GM21786 (cell line): Measurements from ENCODE around the gene MARVELD1.

ENCODE experiments used
- ATAC-seq: cut with Tn5 transposase; IDR thresholded peaks from one replicate; pipeline ENCODE4 v1.9.1; 2021; ENCODE audit not compliant: unreplicated experiment

Gene MARVELD1

DNA sequence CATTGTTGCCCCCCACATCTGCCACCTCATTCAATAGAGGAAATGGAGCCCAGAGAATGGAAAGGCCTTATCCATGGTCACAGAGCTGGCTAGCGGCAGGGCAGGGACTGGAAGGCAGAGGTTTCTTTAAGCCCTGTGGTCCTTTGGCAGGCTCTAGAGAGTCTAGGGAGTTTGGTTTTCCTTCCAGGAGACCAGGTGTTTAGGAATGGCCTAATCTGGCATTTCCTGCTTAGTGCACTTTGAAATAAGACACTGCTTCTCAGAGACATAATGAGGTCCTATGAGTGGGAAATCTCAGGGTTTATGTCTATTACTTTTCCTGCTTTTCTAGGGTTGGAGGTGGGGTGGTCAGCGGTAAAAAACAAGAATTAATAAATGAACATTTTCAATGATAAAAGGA is 6.1 kb downstream of the MARVELD1 start:
- ATAC-seq: no peak

DNA sequence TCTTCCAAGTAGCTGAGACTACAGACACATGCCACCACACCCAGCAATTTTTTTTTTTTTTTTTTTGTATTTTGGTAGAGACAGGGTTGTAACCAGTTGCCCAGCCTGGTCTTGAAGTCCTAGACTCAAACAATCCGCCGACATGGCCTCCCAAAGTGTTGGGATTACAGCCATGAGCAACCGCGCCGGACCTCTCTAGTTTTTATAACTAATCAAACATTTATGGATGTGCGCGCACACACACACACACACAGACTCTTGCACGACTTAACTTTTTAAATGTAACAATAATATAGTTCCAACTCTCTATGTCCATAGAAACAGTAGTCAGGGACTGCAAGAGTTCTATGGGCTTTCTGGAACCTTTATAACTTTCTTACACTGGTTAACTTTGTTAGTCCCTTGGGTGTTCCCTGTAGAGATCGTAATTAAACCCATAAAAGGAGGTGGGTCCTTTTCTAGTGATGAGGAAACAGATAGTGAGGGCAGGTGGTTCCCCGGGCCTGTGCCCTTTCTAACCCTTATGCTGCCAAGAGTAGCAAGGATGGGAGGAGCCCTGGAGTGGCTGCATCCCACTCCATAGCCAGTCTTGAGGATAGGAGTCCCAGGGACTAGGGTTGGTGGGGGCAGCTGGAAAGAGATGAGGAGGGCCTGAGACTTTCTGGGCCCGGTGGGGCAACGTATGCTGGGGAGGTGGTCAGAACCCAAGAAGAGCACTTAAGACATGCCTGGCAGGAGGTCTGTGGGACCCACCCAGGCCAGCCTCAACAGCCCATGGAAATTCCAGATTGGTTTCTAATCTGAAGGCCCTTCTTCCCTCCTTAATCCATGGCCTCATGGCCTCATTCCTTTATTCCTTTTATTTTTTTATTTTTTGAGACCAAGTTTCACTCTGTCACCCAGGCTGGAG is 8.6 kb downstream of the MARVELD1 start:
- no peak for ATAC-seq

DNA sequence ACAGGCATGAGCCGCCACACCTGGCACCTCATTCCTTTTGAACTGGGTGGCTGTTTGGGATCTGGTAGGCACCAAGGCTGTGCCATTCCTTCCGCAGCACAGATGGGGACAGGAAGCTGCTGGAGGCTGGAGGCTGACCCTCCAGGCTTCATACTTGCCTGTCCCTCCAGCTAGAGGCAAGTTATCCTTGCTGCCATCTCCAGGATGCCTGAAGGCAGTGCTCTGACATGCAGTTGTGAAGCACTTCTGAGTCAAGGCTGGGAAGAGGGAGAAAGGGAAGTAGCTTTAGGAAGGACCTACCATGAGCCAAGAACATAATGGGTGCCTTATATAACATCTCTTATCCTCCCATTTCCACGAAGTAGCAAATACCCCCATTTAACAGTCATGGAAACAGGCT is 9.5 kb downstream of the MARVELD1 start:
- ATAC-seq: no peak

DNA sequence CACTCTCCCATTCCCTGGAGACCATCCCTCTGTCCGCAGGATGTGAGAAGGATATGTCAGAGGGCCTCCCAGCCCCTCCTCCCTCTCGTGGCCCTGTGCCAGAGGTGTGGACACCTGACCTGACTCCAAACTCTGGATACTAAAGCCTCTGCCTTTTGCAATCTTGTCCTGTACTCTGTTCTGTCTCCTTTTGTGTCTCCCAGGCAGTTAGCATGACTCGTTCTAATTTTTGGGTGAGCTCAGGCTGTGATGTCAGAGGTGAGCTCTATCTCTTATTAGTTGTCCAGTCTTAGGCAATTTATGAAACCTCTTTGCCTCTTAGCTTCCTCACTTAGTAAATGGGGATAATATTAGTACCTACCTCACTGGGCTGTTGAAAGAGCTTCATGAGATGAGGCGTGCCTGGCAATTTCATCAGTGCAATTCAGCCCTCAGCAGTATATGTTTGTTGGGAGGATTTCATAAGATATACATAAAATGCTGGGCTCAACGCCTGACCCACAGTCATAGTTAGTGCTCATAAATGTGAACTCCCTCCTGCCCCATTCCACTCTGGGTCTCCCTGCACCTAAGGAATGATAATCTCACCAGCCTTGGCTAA is 10.9 kb downstream of the MARVELD1 start:
- no peak for ATAC-seq

DNA sequence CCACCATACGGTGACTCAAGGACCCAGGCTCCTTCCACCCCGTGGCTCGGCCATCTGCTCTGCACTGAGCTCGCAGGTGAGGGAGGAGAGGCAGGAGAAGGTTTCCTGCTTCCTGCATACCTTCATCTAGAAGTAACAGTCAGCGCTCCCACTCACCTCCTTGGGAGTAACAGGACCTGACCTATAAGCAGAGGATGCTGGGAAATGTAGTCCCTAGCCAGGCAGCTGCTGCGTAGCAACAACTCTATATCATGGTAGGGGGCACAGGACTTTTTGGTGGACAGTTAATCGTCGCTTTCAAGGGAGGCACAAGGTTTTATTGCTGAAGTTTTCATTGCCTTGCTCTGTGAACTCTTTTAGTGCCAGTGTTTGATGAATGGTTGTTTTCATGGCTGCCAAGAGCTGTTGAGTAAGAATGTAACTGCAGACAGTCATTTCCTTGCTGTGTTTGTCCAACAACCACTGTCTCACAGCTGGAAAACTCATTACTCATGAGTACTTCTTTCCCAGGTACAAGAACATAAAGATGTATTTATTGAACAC is 13.2 kb downstream of the MARVELD1 start:
- no peak for ATAC-seq

DNA sequence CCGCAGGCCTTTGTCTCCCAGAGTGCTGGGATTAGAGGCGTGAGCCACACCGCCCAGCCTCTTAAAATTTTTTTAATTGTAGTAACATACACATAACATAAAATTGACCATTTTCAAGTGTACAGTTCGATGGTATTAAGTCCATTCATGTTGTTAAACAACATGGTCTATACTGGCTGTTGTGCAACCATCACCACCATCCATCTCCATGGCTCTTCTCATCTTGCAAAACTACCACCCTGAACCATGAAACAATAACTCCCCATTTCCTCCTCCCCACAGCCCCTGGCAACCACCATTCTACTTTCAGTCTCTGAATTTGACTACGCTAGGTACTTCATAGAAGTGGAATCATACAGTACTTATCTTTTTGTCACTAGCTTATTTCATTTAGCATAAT is 15.5 kb downstream of the MARVELD1 start:
- ATAC-seq: no peak

DNA sequence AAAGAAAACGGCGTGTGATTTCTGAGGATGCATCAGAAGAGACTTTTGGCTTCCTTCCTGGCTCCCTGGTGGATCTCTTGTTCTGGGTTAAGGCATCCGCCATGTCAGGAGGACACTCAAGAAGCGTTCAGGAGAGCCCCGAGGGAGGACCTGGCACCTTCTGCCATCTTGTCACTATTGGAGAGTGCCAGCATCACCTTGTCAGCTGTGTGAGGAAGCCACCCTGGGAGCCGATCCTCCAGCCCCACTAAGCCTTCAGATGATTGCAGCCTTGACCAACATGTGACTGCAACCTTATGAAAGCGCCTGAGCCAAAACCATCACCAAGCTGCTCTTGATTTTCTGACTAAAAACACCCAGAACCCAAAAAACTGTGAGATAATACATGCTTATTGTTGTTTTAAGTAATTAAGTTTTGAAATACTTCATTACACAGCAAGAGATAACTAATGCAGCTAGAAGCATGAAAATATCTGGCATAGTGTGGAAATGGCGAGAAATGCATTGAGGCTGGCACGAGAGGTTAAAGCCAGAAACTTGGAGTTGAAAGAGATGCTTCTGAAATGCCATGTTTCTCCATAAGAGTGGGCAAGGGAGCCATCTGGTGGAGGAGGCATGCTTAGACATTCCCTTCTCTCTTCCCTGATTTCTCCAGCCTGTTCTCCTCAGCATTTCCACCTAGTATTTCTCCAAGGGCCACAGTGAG is 18.0 kb downstream of the MARVELD1 start:
- ATAC-seq: no peak

DNA sequence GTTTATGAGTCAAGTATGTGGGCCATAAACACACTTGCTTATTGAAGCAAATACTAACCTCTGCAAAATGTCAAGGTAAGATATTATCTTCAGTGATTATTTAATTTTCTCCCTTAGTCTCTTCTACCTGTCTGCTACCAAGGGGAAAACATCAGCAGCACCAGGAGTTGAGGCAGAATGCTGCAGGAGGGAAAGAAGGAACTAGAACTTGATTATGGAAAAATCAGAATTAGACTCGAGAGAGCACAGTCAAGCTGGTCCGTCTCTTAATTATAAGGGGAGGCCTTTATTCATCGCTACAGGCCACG is 18.5 kb downstream of the MARVELD1 start:
- ATAC-seq: no peak

DNA sequence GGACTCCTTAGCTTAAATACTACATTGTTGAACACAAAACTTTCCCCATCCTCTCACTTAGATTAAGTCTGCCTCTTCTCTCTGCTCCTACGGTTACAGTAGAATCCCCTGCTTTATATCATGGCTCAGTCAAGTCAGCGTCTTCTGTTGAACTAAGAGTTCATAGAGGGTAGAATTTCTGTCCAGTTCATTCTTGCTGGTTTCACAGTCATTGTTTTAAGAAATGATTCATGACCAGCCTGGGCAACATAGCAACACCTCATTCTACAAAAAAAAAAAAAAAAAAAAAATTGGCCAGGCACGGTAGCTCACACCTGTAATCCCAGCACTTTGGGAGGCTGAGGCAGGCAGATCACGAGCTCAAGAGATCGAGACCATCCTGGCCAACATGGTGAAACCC is 19.7 kb downstream of the MARVELD1 start:
- ATAC-seq: no peak

DNA sequence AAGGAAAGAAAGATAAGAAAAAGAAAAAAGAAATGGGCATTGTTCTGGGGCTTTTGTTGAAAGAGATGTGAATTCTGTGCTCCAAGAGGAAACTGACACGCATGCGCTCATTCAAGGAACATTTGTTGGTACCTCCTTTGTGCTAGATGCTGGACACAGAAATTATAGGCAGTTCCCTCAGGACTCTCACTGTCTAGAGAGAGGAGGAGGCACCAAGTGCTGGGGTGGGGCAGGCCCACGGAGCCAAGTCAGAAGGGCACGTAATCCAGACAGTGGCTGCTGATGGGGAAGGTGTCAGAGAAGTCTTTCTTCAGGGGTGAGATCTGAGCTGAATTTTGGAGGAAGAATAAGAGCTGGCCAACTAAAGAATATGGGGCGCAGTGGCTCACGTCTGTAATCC is 20.5 kb downstream of the MARVELD1 start:
- no peak for ATAC-seq

DNA sequence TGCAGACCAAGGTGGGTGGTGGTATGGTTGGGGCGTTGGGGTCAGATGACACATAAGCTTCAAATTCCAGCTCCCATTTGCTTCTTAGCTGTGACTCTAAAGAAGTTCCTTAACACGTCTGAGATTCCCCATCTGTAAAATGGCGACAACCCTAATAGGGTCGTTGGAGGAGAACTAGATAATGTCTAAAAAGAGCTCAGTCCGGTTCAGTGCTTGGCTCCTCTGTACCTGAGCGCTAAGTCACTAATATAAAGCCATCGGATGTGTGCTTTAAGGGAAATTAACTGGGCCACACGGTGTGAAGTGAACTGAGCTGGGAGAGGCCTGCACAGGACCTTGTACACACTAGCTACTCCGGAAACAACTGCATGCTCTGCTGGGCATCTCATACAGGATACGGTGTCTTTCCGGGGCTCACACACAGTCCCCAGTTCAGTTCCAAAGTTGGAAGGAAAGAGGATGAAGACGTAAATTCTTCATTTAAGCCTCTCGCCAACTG is 22.9 kb downstream of the MARVELD1 start:
- ATAC-seq: peak; percentile 21

DNA sequence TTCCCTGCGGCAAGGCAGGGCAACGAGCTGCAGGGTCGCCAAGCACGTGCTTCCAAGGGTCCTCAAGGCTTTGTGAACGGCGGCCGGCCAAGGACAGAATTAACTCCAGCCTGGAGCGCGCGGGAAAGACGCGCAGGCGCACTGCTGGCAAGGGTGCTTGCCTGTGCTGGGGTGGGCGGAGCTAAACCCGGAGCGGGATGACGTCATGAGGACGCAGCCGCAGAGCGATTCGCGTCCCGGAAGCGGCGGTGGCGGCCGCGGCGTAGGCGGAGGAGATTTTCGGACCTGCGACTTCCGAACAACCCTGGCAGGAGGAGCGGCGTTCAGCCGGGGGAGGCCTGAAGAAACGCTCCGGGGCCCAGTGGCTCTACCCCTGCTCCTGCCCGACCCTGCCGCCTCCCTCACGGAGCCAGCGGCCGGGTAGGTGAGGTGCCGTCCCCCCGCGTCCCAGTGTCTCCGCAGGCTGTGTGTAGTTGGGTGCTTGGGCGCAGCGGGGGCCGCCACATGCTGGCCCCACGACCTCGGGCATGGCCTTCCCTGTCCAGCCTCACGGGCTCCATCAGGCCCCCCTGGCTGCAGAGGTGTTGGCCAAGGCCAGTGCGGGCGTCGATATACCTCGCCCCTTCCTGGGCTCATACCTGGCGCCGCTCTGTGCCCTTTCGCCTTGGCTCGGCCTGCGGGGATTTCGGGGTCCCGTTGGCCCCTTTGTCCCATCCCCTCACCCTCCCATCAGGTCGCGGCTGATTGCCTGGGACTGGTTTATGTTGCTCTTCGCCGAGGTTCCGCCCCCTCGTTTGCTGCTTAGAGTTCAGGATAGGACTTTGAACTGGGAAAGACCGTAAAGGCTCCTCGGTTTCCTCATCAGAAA is 23.6 kb downstream of the MARVELD1 start, which contains the start of gene ZFYVE27:
TSS of gene ZFYVE27 (plus strand) at position 227 of the 868 bp plus-strand sequence. CDS start 1,350 bp downstream, outside the sequence.
- ATAC-seq: peak; percentile 82

DNA sequence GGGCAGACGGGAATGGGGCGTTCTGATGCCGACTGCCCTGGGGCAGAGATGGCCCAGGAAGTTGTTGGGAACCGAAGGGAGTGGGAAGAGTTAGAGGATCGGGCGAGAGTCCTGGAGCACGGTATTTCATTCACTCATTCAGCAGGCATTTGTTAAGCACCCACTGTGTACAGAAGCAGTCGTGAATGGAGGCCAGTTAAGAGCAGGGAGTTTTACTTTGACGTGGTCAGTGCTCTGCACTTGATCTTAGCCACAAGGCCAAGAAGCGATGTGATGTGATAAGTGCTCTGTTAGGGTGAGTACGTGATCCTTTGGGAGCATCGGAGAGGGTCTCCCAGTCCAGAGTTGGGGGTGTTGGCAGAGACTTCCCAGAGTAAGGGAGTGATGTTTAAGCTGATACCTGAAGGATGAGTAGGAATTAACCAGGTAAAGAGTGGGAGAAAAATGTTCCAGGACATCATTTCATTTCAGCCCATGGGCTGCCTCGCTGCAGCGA is 24.3 kb downstream of the MARVELD1 start:
- peak; percentile 19 for ATAC-seq

DNA sequence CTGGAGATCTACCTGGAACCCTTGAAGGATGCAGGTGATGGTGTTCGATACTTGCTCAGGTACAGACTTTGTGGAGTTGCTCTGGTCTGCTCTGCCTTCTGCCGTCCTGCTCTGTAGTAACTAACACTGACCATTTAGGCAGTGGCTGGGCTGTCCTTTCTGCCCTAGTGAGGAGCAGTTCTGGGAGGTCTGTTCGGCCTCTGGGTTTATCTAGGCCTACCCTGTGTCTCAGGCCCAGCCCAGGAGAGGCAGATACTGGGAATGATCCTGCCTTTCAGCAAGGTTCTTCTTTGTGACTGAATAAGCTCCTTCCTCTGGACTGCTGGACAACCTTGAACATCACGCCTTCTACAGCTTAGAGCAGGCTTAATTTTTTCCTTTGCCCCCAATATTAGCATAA is 25.1 kb downstream of the MARVELD1 start:
- ATAC-seq: no peak

DNA sequence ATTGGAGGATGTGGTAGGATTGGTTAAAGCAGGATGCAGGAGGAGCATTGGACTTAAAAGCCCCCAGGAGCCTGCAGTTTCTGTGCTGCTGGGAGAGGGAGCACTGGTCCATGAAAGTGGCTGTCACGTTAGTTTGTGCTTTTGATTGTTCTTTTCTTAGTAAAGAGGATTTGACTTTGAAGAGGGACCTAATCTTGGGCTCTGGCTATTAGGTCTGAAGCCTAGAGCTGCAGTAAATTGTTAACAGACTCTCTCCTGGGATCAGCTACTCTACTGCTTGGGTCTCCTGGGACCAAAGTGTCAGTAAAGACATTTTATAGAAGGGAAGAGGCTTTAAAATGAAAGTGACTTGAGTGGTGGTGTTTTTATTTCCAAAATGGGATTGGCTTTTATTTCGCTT is 27.1 kb downstream of the MARVELD1 start:
- no peak for ATAC-seq

DNA sequence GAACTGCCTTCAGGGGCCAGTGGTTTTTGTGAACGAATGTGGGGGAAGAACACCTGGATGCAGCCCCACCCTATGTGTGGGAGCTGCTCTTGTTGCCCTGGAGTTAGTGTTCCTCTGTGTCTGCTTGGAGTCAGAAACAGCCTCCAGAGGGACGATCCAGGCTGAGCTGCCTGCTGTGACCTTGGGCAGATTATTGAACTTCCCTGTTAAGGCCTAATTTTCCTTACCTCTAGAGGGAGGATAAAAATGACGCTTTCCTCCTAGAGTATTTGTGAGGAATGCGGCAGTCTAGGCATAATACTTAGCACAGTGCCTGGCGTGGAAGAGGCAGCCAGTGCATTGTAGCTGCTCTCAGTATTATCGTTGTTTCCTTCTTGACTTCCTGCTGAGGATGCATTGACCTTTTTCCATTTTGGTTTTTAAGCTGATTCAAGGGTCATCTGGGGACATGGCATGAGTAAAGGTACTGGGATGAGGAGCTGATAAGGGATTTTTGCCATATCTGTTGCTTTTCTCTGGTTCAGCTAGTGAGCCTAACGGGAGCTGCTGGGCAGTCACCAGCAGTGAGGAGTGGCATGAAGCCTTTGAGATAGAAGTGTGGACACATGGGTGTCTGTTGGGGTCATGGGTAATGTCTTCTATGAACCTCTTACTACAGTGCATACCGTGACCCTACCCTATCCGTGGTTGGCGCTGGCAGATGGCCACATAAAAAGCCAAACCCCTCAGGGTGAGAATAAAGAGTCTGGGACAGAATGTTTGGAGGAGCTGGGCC is 29.8 kb downstream of the MARVELD1 start:
- ATAC-seq: no peak

DNA sequence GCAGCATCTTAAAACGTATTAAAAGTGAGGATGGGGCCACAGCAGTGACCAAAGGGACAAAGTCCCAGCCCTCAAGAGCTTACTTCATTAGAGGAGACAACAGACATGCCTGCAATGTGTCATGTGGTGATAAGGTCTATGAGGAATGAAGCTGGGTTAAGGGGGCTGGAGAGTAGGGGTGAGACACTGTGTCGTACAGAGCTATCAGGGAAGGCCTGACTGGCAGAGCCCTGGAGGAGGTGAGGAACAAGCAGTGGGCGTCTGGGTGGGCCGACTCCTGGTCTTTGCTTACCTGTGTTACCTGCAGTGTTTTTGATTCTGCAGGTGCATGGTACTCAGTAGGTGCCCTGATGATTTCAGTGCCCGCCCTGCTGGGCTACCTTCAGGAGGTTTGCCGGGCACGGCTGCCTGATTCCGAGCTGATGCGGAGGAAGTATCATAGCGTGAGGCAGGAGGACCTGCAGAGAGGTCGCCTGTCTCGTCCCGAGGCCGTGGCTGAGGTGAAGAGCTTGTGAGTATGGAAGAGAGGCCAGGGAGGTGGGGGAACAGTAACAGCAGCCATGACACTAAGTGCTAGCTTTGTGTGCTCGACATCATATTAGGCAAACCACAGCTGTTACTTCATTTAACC is 31.0 kb downstream of the MARVELD1 start:
- no peak for ATAC-seq

DNA sequence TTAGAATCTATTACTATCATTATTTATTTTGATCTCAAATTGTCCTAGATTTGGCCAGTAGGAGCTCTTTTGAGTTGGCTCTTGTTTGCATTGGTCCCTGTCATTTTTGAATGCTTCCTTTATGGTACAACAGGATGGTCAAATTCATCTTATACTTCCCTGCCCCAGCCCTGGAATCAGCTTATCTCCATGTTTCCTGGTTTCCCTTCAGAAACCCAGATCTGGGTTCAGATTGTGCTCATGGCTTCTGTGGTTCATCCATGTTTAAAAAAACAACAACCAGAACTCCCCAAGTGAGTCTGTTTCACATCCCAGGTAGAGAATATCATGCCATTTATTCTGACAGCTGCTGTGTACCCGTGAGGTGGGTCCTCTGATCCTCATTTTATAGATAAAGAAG is 34.0 kb downstream of the MARVELD1 start:
- ATAC-seq: no peak

DNA sequence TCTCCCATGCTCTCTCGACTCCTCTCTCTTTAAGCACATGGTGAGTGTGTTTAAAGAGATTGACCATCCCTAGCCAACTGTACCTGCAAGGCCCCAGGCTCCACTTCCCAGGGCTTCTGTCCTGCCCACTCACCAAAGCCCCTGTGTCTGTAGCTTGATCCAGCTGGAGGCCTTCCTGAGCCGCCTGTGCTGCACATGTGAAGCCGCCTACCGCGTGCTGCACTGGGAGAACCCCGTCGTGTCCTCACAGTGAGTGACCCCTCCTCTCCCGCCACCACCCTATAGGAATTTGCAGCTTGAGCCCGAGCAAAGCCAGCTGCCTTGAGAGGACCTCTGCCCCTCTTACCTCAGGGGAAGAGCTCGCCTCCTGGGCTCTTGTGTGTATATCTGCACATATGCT is 34.6 kb downstream of the MARVELD1 start:
- ATAC-seq: no peak
